H1 (cell line): Measurements from ENCODE around the gene SPATS2. TPM values are rescaled to one million over a fixed set of nuclear protein-coding genes. Genes with fewer than 3 reads are reported as not detected.

Experiments used
- CTCF ChIA-PET: fragments of 300-600 bp; sonication (Branson Sonifier 250); formaldehyde crosslinking; loops from one replicate; lab custom pipeline; 2021; ENCODE audit not compliant: partially characterized antibody; lab: Charles Lee
- POLR2A ChIA-PET: fragments of 300-600 bp; sonication (Branson Sonifier 250); formaldehyde crosslinking; loops from one replicate; lab custom pipeline; 2021; ENCODE audit warnings: inconsistent platforms; ENCODE audit not compliant: partially characterized antibody; lab: Charles Lee
- DNase-seq, 2 experiments: peaks; one replicate each; pipeline versions ENCODE4 v3.0.0 to v3.0.0-alpha.2; 2010 to 2022; ENCODE audit warnings: low spot score in 2 of 2, low read depth in 1 of 2, mixed read lengths in 1 of 2
- FAIRE-seq: peaks from 2 replicates; lab custom pipeline; 2011; peaks lifted over from hg19 to GRCh38; lab: Jason Lieb, UNC
- H2AFZ ChIP-seq: 2 replicates; pipeline ENCODE4 v1.8.1; 2012; ENCODE audit warnings: low read length, inconsistent platforms
- H2AK5ac ChIP-seq: 2 replicates; pipeline ENCODE4 v1.6.1; 2013; ENCODE audit warnings: low read depth, low read length
- H2BK120ac ChIP-seq: replicated peaks from 2 replicates; pipeline ENCODE3; 2013; ENCODE audit warnings: low read depth, low read length, inconsistent platforms
- H2BK12ac ChIP-seq: 2 replicates; pipeline ENCODE4 v1.6.1; 2013; ENCODE audit warnings: low read depth, low read length
- H2BK15ac ChIP-seq: 2 replicates; pipeline ENCODE4 v1.6.1; 2013; ENCODE audit warnings: low read length
- H2BK20ac ChIP-seq: 2 replicates; pipeline ENCODE4 v1.6.1; 2013; ENCODE audit warnings: low read length
- H2BK5ac ChIP-seq: 2 replicates; pipeline ENCODE4 v1.6.1; 2013; ENCODE audit warnings: low read depth, low read length
- H3K14ac ChIP-seq: 2 replicates; pipeline ENCODE4 v1.6.1; 2013; ENCODE audit warnings: inconsistent platforms; ENCODE audit not compliant: insufficient read length
- H3K18ac ChIP-seq: 2 replicates; pipeline ENCODE4 v1.6.1; 2013; ENCODE audit warnings: low read length; ENCODE audit errors: extremely low read depth
- H3K23ac ChIP-seq: 2 replicates; pipeline ENCODE4 v1.6.1; 2013; ENCODE audit warnings: inconsistent platforms; ENCODE audit not compliant: insufficient read length
- H3K23me2 ChIP-seq: 2 replicates; pipeline ENCODE4 v1.6.1; 2013; ENCODE audit warnings: low read depth, low read length
- H3K27ac ChIP-seq: 2 replicates; pipeline ENCODE4 v1.6.1; 2011; ENCODE audit warnings: low read depth, low read length, inconsistent platforms
- H3K27me3 ChIP-seq, 4 experiments: replicated peaks in 1 of 4; 1 replicate in 1 of 4; 2 replicates in 3 of 4; pipeline versions ENCODE4 v1.6.1 to v1.8.1; 2011 to 2013; ENCODE audit warnings: low read length in 3 of 4, mild to moderate bottlenecking in 3 of 4, inconsistent platforms in 2 of 4, mixed read lengths in 2 of 4, moderate library complexity in 1 of 4; ENCODE audit not compliant: control insufficient read depth in 3 of 4, insufficient read depth in 3 of 4; ENCODE audit errors: extremely low read depth in 1 of 4
- H3K36me3 ChIP-seq, 4 experiments: 2 replicates each; pipeline versions ENCODE4 v1.6.1 to v1.8.1; 2011 to 2013; ENCODE audit warnings: mild to moderate bottlenecking in 4 of 4, low read length in 3 of 4, moderate library complexity in 2 of 4, control low read depth in 1 of 4, inconsistent platforms in 1 of 4; ENCODE audit not compliant: insufficient read depth in 4 of 4, control insufficient read depth in 2 of 4
- H3K4ac ChIP-seq: replicated peaks from 2 replicates; pipeline ENCODE3; 2013; ENCODE audit warnings: low read length, low read depth, mixed read lengths, inconsistent platforms; ENCODE audit not compliant: insufficient read length
- H3K4me1 ChIP-seq, 4 experiments: replicated peaks in 1 of 4; 1 replicate in 1 of 4; 2 replicates in 3 of 4; pipeline versions ENCODE4 v1.6.1 to v1.8.1; 2011 to 2013; ENCODE audit warnings: low read length in 3 of 4, inconsistent platforms in 2 of 4, mixed read lengths in 1 of 4; ENCODE audit not compliant: insufficient read depth in 4 of 4, control insufficient read depth in 3 of 4
- H3K4me2 ChIP-seq, 2 experiments: 2 replicates each; pipeline versions ENCODE4 v1.6.1 to v1.8.1; 2011 to 2013; ENCODE audit warnings: low read depth in 2 of 2, low read length in 2 of 2, control low read depth in 1 of 2, inconsistent platforms in 1 of 2, mild to moderate bottlenecking in 1 of 2; ENCODE audit not compliant: insufficient read depth in 1 of 2
- H3K4me3 ChIP-seq, 4 experiments: fragments of 200-600, 300-600 bp in 1 of 4; sonication (generic), shearing (Covaris generic), sonication (Bioruptor Twin) in 1 of 4; 2 replicates each; pipeline versions ENCODE4 v1.5.1 to v1.8.1; 2011 to 2016; ENCODE audit warnings: low read length in 4 of 4, low read depth in 3 of 4, control low read depth in 2 of 4, inconsistent platforms in 2 of 4, mild to moderate bottlenecking in 2 of 4, mixed read lengths in 1 of 4, moderate library complexity in 1 of 4; ENCODE audit not compliant: insufficient read depth in 2 of 4; ENCODE audit errors: extremely low read depth in 1 of 4
- H3K56ac ChIP-seq: replicated peaks from 2 replicates; pipeline ENCODE3; 2013; ENCODE audit warnings: low read depth, mild to moderate bottlenecking, mixed read lengths, low read length, inconsistent platforms; ENCODE audit not compliant: insufficient read length
- H3K79me1 ChIP-seq: 2 replicates; pipeline ENCODE4 v1.6.1; 2013; ENCODE audit warnings: low read depth, low read length, control low read depth
- H3K79me2 ChIP-seq, 2 experiments: 2 replicates each; pipeline versions ENCODE4 v1.6.1 to v1.8.1; 2012 to 2013; ENCODE audit warnings: low read length in 2 of 2, mild to moderate bottlenecking in 2 of 2, inconsistent platforms in 1 of 2; ENCODE audit not compliant: insufficient read depth in 2 of 2, control insufficient read depth in 1 of 2
- H3K9ac ChIP-seq, 4 experiments: replicated peaks in 1 of 4; 1 replicate in 1 of 4; 2 replicates in 3 of 4; pipeline versions ENCODE4 v1.6.1 to v1.8.1; 2011 to 2013; ENCODE audit warnings: low read depth in 3 of 4, low read length in 3 of 4, control low read depth in 2 of 4, mild to moderate bottlenecking in 2 of 4, moderate library complexity in 2 of 4, inconsistent platforms in 1 of 4; ENCODE audit errors: extremely low read depth in 1 of 4
- H3K9me3 ChIP-seq, 2 experiments: 2 replicates each; pipeline versions ENCODE4 v1.6.1 to v1.8.1; 2012 to 2013; ENCODE audit warnings: mild to moderate bottlenecking in 2 of 2, moderate library complexity in 2 of 2, control low read depth in 1 of 2, inconsistent platforms in 1 of 2, low read depth in 1 of 2, low read length in 1 of 2, mixed read lengths in 1 of 2; ENCODE audit not compliant: insufficient read depth in 2 of 2
- H4K20me1 ChIP-seq, 2 experiments: replicated peaks in 1 of 2; 2 replicates each; pipeline versions ENCODE3 to v1.8.1; 2011 to 2013; ENCODE audit warnings: inconsistent platforms in 2 of 2, low read length in 2 of 2, mild to moderate bottlenecking in 1 of 2; ENCODE audit not compliant: insufficient read depth in 2 of 2, control insufficient read depth in 1 of 2
- H4K5ac ChIP-seq: 2 replicates; pipeline ENCODE4 v1.6.1; 2013; ENCODE audit warnings: low read length, low read depth, mixed read lengths, inconsistent platforms; ENCODE audit not compliant: insufficient read length
- H4K8ac ChIP-seq: 2 replicates; pipeline ENCODE4 v1.8.0; 2013; ENCODE audit warnings: mild to moderate bottlenecking, moderate library complexity, low read length, inconsistent platforms; ENCODE audit not compliant: insufficient read depth; ENCODE audit errors: extremely low read depth
- H4K91ac ChIP-seq: replicated peaks from 2 replicates; pipeline ENCODE3; 2013; ENCODE audit warnings: low read length, mixed read lengths, inconsistent platforms; ENCODE audit not compliant: insufficient read length
- CTCF ChIP-seq, 3 experiments: IDR thresholded peaks; 1 replicate in 2 of 3; 2 replicates in 1 of 3; pipeline versions ENCODE4 v1.5.1 to v1.6.1; 2011; ENCODE audit warnings: low read length in 3 of 3, mild to moderate bottlenecking in 3 of 3, inconsistent platforms in 2 of 3, low read depth in 1 of 3, moderate library complexity in 1 of 3; ENCODE audit not compliant: insufficient read depth in 1 of 3; ENCODE audit errors: control extremely low read depth in 1 of 3
- EGR1 ChIP-seq: IDR thresholded peaks from 2 replicates; pipeline ENCODE4 v1.6.1; 2011; ENCODE audit warnings: low read depth, low read length, borderline replicate concordance
- WGBS, 2 experiments: shearing (Covaris generic) in 1 of 2; methylation state at CpG; one replicate each; pipeline versions ENCODE4 v1.1.6 to v1.1.7; 2013 to 2015; ENCODE audit warnings: low lambda C conversion rate in 2 of 2, mixed read lengths in 2 of 2, inconsistent platforms in 1 of 2, low coverage in 1 of 2, missing lambda C conversion rate in 1 of 2; ENCODE audit not compliant: insufficient replicate concordance in 2 of 2, insufficient coverage in 1 of 2, insufficient read length in 1 of 2; ENCODE audit errors: extremely low coverage in 1 of 2, missing lambda C conversion rate in 1 of 2; 5-methylcytosine and 5-hydroxymethylcytosine counted together
- polyA plus RNA-seq, 7 experiments: library from polyadenylated mRNA; depleted of rRNA in 3 of 7; stranded (reverse) in 5 of 7; unstranded in 2 of 7; fragments of >200 nt in 5 of 7; fragments of 200-250 nt in 2 of 7; gene quantifications; 1 replicate in 5 of 7; 2 replicates in 1 of 7; 4 replicates in 1 of 7; pipeline versions ENCODE4 v1.2.1 to v1.2.3, GENCODE V29; 2011 to 2013; ENCODE audit warnings: missing spikeins in 2 of 7, mixed read lengths in 2 of 7
- total RNA-seq: library from RNA; stranded (reverse); fragmentation: NEBNext Ultra II Directional; extraction: Animal tissue kit (Norgen Biotek cat#: 25700); gene quantifications from 2 replicates; pipeline ENCODE4 v1.2.1, GENCODE V29; 2021

SPATS2 gene
- total and polyA plus RNA-seq, 2 of the 8 experiments (the other 6 are each of a cell fraction or from before 2014, with no cell fraction given), result 19.2 to 24.5 TPM

GRCh38 chr12:49357103-49357678 lies 10.1 kb upstream of the SPATS2 start:
- DNase-seq, result no peak
- no peaks in the 10 kb centered on the region for H3K27me3 ChIP-seq
- peak in 1 of 3 experiments; percentile 38; a peak in 2 of 4 replicates for TF ChIP-seq CTCF (IDR thresholded peaks at IDR 0.05; ENCODE audit: control extremely low read depth in 1 of 3, insufficient read depth in 1 of 3, low read depth in 1 of 3, low read length in 3 of 3)
- no peak for TF ChIP-seq EGR1
- H4K8ac ChIP-seq, result no peak overlapping the region
- no peak overlapping the region for H4K5ac ChIP-seq
- no peak overlapping the region for H3K23ac ChIP-seq
- no peak overlapping the region for H3K4me2 ChIP-seq
- no peaks in the 10 kb centered on the region for H3K79me1 ChIP-seq
- no peak overlapping the region for H2BK20ac ChIP-seq
- H3K36me3 ChIP-seq, result no peaks in the 10 kb centered on the region
- 39% methylated on average over 3 of the region's 3 CpGs; no CpG with 5 or more reads in 1 of the 2 experiments for WGBS, 2 experiments
- no peak overlapping the region for H2AK5ac ChIP-seq
- H3K4me1 ChIP-seq, result peaks cover 0 to 3% (median 0%) of the 10 kb centered on the region in 4 experiments; a peak in 1 of 7 replicates
- no peaks in the 10 kb centered on the region for H3K79me2 ChIP-seq
- H3K9me3 ChIP-seq, result no peaks in the 10 kb centered on the region
- no peak overlapping the region for H3K14ac ChIP-seq
- no peaks in the 10 kb centered on the region for H4K20me1 ChIP-seq
- H2BK5ac ChIP-seq, result no peak overlapping the region
- no peak overlapping the region for H3K9ac ChIP-seq
- no peak overlapping the region for H3K27ac ChIP-seq
- no peak overlapping the region for H2BK12ac ChIP-seq
- no peak overlapping the region for H2BK120ac ChIP-seq
- no peak overlapping the region for H3K4me3 ChIP-seq
- no peaks in the 10 kb centered on the region for H3K23me2 ChIP-seq
- no peak overlapping the region for H2BK15ac ChIP-seq
- H2AFZ ChIP-seq, result no peak overlapping the region
- H4K91ac ChIP-seq, result no peak overlapping the region
- no peak overlapping the region for H3K18ac ChIP-seq
- no peak overlapping the region for H3K4ac ChIP-seq
- POLR2A ChIA-PET, result no interaction called here
- FAIRE-seq, result no peak
- no peak overlapping the region for H3K56ac ChIP-seq
- CTCF ChIA-PET, result interaction anchor here (0.6 to 26.7 kb wide), 31 partner anchors 9 to 318 kb away, joined by 3 to 538 read pairs (median 12); partner anchors contain the start of genes DNAJC22, PRPH, SPATS2 and TROAP
